HG02870 (cell line): ENCODE data around the gene MRPL14.
"Not testable (repeated sequence)": the region's sequence is repeated elsewhere in the genome, so short reads cannot be mapped to it uniquely, and the experiment has no call there.

Experiments used
- ATAC-seq: cut with Tn5 transposase; IDR thresholded peaks from one replicate; pipeline ENCODE4 v1.9.1; 2021; ENCODE audit warnings: mild to moderate bottlenecking, moderate library complexity; ENCODE audit not compliant: unreplicated experiment

The MRPL14 gene

DNA sequence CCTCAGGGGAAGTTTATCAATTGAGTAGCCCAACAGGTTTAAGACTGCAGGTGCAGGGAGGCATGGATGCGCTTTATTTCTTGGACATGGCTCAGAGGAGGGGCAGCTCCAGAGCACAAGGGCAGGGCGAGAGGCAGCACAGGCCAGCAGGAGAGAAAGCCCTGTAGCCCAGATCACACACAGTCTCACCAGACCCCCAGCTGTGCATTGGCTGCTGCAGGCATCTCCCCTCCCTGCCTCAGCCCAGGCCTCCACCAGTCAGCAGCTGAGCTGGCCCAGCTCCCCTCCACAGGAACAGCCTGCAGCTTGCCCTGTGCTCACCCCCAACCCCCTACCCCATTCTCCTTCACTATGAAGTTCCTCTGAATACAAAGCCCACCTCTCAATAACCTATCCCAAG lies 24.7 kb downstream of the MRPL14 start:
- ATAC-seq, result no peak

DNA sequence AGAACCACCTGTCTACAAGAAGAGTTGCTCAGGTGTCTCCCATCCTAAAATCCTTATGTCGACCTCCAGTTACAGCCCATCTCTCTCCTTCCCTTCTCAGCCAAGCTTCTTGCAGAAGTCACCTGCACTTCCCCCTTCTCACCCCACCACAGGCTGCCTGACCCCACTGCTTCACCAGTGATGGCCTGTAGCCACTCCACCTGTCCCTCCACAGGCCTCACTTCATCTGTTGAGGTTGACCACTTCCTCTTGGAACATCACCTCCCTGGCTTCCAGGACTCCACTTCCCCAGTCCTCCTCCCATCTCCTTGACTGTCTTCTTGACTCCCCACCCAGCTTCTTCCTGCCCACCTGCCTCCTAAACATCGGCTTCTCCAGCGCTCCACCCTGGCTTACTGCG lies 25.4 kb downstream of the MRPL14 start:
- ATAC-seq, result no peak

DNA sequence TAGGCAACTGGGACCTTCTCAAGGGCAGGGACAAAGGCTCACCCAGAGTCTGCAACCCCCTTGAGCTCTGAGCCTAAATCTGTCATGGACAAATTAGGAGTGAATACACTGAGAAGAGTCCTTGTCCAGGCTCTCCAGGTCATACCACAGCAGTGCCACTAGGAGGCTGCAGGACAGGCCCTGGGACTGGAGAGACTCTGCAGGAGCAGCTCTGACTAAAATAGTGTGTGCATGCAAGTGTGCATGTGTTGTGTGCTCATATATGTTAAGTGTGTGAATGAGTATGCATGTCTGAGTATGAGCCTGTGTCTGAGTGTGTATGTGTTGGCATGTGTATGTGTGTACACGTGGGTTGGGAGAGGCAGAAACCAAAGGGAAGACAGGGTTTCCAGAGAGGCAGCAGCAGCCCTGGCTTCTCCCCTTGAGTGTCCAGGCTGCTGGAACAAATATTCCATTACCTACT lies 27.1 kb downstream of the MRPL14 start:
- ATAC-seq, result no peak

DNA sequence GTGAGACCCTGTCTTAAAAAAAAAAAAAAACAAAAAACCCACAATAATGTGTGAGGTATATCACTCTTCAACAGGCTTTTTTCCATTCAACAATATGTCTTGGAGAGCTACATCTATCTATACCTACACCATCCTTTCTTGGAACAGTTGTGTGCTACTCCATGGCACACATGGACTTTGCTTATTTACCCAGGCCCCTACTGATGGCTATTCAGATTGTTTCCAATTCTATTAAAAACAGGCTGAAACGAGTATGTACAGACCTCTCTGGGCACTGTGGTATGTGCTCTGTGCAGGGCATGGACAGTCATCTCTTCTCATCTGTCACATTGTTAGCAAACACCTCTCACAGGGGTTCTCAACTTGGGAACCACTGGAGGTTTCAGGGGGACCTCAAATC lies 28.1 kb downstream of the MRPL14 start:
- ATAC-seq, result no peak

DNA sequence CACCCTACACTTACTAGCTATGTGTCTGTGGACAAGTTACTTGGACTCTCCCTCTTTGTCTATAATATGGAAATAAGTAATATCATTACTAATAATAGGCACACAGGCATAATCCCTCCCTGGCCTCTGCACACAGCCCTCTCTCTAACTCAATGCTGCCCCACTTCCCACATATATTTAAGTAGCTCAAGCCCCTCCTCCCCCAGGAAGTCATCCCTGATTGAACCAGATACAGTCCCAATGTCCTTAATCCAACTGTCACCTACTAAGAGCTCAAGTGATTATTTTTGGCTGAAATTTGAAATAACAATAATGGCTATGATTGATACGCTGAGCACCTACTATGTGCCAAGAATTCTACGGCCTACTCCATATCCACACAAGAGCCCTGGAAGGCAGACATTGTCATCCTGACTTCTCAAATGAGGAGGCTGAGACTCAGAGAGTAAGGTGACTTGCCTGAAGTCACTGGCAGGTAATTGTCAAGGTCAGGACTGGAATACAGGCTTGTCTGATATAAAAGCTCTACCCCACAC lies 29.4 kb downstream of the MRPL14 start:
- ATAC-seq, result no peak

DNA sequence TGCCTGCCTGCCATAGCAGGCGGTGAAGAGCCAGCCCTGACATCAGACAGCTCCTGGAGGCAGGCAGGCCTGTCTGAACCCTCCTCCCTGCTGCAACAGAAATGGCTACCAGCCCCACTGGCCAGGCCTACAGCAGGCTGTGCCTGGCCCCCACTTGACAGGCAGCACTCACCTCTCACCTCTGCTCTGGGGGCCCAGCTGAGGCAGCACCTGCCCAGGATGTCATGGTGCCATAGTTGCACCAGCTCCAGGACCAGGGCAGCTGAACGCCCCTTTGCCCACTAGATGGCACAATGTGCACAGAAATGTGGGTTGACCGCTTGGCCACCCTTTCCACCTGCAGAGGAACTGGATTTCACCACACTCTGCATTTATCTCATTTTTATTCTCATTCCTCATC lies 30.6 kb downstream of the MRPL14 start:
- no peak for ATAC-seq

DNA sequence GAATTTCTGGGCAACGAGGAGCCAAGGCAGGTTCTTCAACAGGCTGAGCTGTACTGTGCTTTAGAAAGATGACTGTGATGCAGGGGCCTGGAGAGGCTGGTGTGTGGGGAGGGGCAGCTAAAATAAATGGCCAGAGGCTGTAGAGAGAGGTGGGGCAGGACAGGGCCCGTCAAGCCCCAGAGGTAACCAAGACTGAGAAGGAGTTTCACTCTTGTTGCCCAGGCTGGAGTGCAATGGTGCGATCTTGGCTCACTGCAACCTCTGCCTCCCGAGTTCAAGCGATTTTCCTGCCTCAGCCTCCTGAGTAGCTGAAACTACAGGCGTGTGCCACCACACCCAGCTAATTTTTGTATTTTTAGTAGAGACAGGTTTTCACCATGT lies 32.0 kb downstream of the MRPL14 start:
- not testable (repeated sequence) for ATAC-seq

DNA sequence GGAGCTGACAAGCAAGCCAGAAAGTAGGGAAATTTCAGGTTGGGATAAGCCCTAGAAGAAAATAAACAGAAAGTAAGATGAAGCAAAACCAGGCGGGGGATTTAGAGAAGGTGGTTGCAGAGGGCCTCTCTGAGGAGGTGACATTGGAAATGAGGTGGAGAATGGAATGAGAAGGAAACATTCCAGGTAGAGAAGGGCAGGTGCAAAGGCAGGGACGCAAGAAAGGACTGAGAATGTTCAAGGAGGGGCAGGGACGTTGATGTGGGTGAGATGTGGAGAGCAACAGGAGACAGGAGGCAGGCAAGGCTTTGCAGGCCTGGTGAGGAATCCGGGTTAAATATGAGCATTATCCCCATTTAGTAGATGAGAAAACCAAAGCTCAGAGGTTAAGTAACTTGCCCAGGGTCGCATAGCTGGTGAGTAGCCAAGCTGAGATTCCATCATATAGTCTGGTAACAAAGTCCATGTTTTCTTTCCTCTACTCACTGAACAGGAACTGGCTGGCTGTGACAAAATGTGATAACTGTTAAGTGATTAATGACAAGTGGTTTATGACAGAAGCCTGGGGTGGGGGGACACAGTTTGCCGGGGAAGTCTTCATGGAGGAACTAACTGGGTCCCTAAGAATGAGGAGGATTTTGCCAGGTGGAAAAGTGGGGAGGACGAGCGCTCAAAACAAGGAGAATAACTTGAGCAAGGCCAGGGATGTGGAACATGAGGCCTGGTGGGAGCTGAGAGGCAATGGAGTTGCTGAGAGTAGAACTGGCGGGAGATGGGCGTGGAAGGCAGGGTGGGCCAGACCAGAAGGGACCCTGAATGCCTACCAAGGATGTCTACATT lies 32.6 kb downstream of the MRPL14 start:
- no peak for ATAC-seq

DNA sequence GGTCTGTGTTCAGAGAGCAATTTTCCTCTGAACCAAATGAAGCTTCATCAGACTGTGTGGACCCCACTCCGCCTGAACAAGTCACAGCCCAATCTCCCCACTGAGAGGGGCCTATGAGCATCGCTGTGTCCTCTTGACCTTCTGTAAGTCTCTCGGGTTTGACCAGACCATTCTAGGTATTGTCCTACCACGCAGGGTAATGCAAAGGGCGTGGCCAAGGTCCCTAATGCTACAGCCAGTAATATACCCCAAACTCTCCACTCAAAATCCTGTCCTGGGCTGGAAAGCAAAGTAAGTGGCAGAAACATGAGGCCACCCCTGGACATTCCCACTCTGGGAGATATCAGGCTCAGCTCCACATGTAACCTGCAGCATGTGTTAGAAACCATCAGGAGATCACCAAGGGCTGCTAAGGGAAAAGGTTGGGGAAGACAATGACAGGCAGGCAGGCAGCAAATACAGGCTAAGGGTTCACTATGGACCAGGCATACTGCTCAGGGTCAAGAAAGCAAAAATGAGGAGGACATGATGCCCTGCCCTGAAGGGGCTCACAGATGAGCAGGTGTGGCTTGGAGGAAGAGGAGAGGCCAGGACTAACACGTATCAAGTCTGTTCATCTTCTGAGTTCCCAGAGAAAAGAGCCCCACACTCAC lies 33.4 kb downstream of the MRPL14 start:
- ATAC-seq, result no peak

DNA sequence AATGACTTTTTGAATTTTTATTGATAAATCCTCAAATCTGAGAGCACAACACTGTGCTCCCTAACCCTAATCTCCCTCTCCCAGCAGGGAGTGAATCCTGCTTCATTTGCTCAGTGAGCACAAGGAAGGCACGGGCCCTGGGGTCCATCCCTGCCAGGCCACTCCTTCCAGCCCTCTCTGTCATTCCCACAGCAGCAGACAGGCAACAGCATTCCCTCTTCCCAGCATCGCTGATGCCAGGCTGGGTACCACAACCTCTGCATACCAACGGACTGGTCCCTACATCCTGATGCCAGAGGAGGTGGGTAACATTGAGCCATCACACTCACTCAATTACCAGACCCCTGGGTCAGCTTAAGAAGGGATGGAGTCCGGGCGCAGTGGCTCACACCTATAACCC lies 34.2 kb downstream of the MRPL14 start:
- ATAC-seq, result no peak

DNA sequence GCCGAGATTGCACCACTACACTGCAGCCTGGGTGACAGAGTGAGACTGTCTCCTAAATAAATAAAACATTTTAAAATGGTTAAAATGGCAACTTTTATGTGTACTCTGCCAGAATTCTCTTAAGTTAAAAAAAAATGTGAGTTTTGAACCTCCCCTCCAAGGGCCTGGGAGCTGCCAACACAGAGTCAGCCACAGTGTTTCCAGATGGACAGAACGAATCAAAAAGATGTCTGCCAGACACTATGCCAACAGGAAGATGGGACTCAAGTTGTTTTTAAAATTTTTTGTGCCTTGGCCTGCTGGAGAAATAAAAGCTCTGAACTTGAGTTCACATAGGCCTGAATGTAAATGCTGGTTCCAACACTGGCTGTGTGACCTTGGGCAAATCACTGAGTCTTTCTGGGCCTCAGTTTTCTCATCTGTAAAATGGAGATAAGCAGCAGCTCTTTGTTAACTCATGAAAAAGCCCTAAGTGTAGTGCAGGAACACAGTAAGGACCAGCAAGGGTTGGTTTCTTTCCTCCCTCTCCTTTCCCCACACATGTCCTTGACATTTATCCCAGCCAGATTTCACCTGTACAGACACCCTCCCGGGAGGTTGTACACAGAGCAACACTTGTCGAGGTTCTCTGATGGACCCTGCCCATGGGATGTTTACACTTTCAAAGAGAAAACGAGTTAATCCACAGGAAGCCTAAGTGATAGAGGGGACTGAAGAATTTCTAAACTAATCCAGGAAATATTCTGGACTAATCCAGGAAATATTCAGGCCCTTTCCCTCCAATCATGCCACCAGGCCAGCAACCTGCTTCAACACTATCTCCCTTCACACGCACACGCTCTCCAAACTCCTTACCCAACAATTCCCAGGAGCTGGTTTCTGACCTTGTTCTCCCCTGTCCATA lies 35.0 kb downstream of the MRPL14 start:
- no peak for ATAC-seq

DNA sequence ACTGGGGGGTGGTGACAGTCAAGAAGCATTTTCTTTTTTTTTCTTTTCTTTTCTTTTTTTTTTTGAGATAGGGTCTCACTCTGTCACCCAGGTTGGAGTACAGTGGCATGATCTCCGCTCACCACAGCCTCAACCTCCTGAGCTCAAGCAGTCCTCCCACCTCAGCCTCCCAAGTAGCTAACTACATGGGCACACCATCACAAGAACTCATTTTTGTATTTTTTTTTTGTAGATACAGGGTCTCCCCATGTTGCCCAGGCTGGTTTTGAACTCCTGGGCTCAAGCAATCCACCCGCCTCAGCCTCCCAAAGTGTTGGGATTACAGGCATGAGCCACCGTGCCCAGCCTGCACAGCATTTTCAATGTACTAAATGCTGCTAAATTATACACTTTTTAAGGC lies 35.9 kb downstream of the MRPL14 start:
- ATAC-seq, result not testable (repeated sequence)

DNA sequence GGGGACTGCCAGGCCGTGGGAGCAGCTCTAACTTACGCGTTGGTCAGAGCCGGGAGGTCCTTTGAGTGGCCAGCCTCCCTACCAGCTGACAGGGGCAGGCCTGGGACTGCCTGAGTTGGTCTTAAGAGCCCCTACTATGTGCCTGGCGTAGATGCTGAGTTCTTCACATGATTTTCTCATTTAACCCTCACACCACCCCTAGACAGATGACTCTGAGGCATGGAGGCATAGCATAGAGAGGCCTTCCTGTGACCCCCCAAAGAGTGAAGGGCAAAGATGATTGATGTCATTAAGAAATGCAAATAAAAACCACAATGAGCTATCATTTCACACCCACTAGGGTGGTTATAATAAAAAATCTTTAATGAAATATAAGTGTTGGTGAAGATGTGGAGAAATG lies 36.8 kb downstream of the MRPL14 start:
- no peak for ATAC-seq

DNA sequence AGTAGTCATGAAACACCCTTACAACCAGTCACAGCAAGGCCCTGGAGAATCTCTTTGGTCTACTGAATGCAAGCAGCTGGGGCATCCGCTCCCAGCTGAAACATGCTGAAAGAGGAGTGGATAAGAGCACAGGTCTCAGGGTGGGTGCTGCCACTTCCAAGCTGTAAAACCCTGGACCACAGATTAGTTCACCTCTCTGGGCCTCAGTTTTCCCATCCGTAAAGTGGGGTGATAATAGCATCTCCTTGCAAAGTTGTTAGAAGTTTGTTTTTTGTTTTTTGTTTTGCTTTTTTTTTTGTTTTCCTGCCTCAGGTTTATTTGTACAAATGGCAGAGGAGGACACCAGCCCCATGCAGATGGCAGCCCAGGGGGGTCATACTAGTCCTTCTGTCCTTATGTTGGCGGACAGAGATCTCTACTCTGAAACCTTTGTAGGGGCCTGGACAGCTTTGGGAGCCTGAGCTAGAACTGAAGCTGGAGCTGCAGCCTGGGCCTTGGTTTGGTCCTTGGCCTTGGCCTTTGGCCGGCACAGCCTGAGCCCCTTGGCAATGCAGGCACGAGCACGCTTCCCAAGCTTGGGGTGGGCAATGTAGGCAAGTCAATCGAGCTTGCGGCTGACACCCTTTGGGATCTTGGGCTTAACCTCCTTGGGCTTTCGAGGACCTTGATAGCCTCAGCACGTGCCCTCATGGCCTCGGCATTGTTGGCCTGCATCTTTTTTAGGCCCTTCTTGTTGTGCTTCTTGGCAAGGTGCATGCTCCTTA lies 38.2 kb downstream of the MRPL14 start:
- no peak for ATAC-seq

DNA sequence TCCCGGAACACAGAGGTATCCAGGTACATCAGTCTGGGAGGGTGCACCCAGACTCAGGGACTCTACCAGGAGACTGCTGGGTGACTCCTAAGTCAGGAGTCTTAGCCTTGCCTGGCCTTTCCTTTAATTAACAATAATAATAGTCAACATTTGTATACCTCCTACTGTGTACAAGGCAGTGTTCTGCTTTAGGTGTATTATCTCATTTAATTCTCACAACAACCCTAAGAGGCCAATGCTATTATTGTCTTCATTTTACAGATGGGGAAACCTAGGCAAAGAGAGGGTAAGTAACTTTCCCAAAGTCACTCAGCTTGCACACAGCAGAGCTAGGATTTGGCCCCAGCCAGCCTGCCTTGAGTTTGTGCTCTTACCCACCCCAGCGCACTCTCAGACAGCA lies 39.6 kb downstream of the MRPL14 start:
- no peak for ATAC-seq

DNA sequence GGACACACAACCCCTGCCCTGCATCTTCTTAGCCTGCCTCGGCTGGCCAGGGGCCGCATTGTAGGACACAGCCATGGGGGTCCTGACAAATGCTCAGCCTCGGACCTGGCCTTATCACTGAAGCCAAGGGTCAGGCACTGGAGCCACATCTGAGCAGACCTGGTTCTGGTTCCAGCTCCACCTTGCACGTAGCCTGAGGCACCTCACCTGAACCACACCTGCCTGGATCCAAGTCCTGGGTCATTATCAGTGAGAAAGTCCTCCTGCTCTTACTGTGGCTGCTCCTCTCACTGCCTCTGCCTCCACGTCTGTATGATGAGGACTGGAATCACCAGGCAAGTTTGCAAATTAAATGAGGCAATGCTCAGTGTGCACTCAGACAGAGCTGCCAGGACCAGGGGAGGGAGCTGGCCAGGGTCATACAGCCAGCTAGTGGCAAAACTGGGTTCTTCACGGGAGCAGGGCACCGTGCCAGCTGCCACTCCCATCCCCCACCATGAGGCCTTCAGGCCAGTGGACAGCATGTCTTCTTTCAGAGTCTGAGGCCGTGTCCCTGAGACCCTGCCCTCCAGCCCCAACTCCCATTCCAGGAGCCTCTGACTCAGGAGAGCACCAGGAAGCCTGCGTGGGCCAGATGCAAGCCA lies 40.2 kb downstream of the MRPL14 start:
- no peak for ATAC-seq

DNA sequence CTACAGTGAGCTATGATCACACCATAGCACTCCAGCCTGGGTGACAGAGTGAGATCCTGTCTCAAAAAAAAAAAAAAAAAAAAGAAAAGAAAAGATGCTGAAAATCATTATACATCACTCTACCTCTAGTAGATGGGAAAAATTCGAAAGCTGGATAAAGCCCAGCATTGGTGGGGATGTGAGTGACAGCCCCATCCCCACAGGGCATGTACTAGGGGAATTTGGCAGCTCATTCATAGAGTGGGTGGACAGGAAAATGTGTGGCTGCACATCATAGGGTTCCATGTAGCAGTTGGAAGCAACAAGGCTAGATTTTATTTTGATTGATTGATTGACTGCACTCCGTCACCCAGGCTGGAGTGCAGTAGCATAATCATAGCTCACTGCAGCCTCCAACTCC lies 42.0 kb downstream of the MRPL14 start:
- ATAC-seq, result no peak

DNA sequence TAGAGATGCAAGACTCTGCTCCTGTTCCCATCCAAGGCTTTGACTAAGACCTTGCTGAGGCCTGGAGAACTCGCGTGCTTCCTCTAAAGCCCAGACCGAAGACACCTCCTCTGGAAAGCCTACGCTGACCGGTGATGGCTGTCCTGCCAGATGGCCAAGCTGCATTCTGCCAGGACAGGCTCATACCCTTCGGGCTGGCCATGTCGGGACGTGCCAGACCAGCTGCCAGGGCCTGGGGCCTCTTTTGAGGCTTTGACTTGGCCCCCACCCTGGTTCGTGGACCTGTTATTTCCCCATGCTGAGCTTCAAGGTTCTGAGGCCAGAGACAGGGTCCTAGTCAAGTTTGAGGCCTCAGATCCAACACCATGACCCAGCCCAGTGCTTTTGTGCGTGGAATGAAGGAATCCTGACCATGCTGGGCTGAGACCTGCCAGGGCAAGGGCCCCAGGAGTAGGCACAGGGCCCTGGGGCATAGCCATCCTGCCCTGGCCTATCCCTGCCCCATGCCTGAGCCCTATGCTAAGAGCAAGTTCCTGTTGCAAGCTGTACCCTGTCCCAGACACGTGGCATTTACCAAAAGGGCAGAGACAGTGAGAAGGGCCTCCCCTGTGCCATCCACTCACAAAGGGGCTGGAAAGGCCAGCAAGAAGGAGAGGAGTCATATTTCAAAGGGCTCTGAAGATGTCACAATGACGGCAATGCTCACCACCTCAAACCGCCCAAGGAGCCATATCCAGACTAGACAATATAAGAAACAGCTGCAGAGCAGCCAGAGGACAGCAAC lies 42.8 kb downstream of the MRPL14 start:
- no peak for ATAC-seq

DNA sequence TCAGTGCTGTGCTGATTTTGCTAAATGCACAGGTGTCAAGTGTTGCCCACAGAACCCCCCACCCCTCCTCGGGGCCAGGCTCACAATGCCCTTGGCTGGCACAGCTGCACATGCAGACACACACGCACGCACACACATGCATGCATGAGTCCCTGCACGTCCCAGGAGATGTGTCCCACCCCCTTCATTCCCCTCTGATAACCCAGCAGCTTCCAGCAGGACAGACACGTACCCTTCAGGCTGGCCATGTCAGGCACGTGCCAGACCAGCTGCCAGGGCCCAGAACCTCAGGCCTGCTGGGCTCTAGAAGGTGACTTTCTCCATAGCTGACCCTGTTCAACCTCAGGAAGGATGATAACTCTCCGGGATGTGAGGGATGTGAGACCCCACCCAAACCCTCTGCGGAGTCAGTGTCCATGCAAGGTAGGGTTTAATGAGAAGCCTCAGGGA lies 44.4 kb downstream of the MRPL14 start:
- no peak for ATAC-seq
